Measurements from ENCODE around the gene CTAGE1.

Gene CTAGE1

DNA sequence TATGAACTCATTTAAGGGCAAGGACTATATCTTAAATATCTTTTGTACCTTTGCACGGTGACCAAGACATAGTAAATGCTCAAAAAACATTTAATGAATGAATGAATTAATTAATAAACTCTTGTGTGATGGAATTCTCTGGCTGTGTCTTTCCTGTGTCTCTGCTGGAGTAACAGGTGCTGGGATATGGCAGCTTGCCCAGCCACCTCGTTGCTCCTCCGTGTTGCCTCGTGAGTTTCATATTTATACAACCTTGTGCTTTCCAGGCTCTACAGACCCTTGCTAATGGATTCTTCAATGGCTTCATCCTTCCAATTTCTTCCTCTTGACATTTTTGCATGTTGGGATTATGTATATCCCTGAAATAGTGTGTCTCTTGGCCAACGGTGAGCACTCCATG lies 30.4 kb downstream of the CTAGE1 start:
- no peak for DNase-seq

DNA sequence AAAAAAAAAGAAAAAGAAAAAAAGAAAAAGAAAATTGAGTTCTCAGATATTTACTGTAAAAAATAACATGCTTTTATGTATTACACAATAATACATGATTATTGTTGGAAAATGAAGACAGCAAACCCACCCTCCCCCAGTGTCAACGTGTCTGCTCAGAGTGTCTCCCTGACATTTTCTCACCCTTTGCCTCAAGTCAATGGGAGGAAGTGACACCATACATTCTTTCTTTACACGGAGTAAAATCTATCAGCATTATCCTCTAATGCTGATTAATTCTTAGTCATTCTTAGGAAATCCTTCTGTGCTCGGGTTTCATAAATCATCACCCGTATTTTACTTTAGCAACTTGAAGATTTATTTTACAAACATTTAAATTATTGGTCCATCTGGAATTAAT lies 32.0 kb downstream of the CTAGE1 start:
- DNase-seq: no peak

DNA sequence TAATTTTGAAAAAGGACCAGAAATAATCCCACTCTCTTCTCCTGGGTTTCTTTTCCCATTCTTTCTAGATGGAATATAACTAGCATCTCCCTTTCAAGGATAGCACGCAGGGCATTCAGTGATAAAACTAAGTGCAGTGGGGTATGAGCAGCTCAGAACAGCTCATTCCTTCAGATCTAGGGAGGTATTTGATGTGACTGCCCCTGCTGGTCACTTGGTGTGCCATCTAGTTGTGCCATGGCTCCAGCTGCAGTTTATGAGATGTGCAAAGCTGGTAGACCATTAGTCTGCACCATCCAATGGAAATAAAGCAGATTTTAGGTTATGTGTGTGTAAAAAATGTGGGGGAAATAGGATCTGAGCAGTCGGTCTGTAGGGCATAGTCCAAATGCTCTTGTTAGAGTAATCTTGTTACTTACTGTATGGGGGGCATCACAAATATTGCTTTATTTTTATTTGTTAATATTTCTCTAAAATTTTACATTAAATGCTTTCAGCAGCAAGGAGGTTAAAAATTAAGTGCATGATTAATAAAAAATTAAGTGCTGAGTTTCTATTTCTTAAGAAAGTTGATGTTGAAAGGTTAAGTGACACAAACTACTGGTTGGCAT lies 38.9 kb downstream of the CTAGE1 start:
- peak; percentile 62 for DNase-seq

DNA sequence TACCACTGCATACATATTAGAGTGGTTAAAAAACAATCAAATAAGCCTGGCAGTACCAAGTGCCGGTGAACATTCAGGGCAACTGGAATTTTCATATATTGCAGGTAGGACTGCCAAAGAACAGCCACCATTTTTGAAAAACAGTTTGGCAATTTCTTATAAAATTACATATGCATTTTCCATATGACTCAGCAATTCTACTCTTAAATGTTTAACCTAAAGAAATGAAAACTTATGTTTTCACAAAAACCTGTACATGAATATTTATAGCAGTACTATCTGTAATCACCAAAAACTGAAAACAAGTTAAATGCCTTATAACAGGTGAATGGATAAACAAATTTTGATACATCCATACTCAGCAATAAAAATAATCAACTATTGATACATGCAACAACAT lies 39.9 kb downstream of the CTAGE1 start:
- DNase-seq: no peak

DNA sequence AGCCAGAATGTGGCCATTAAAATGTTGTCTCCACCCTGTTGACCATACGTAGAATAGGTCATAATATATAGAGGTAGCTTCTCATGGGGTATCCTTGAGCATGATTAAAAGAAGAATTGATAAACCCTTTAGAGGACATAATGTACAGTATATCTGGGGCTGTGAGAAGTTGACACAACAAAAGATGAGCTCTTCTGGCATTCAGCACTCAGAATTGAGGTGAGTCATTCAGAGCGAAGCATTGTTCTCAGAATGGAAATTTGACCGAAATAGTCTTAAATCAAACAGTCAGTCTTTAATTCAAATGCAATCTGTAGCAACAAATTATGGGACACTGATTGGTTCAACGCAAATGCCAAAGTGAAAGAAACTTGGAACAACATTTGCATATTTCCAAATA lies 47.3 kb downstream of the CTAGE1 start:
- no peak for DNase-seq

DNA sequence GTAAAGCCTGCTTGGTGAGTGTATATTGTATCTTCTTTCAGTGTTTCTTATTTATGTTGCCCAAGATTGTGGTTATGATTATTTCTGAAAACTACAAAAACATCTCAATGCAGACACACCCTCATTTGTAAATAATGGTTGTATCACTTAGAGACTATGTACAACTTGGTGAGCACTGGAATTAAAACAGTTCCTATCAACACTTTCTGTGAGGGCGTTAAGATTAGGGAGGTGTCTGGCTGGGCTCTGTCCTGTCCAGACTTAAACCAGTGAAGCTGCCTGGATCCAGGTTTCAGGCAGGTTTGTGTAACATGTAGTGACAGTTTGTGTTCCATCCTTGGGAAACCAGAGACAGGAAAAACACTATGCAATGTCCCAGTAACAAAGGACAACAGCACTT lies 49.7 kb downstream of the CTAGE1 start:
- DNase-seq: no peak

DNA sequence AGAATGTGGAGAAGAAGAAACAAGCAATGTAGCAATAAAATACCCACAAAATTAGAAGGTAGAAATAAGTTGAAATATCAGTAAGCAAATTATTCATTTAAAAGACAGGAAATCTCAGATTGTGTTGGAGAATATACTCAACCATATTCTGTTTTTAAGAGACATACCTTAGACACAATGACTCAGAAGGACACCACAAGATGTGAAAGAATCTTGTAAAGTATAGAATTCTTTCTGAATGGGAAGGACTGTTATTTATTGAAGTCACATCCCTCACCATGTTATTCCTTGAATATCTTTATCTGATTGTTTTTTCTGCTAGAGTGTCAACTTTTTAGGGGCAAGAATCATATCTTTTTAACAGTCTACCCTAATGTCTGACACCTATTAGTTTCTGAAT lies 50.4 kb downstream of the CTAGE1 start:
- no peak for DNase-seq

DNA sequence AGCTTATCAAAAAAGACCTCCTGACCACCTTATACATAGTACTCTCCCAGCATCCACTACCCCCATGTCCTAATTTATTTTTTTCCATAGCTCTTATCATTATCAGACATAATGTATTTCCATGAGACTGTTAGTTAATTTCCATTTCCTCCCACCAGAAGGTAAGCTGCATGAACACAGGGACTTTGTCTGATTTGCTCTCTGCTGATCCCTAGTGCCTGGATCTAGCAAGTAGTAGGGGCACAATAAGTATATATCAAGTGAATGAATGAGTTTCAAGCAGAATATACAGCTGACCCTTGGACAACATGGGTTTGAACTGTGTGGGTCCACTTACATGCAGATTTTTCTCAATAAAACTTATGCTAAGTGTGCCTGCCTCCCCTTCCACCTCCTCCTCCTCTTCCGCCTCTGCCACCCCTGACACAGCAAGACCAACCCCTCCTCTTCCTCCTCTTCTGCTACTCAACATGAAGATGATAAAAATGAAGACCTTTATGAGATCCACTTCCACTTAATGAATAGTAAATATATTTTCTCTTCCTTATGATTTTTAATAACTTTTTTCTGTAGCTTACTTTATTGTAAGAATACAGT lies 53.8 kb downstream of the CTAGE1 start:
- DNase-seq: no peak

Data from activated effector memory CD4-positive, alpha-beta T cell treated with anti-CD3 and anti-CD28 coated beads, Interleukin-2, amount 50 U/mL, for 16 hours (primary cell).